HepG2 (cell line): Measurements from ENCODE around the gene WDR6. TPM values are rescaled to one million over a fixed set of nuclear protein-coding genes. Genes with fewer than 3 reads are reported as not detected.

Source experiments
- ATAC-seq: fragments of 200-7000 bp; cut with Tn5 transposase; 3 replicates; pipeline ENCODE4 v1.9.1; 2020; ENCODE audit warnings: mild to moderate bottlenecking, moderate library complexity
- Bru-seq: library from RNA; stranded (reverse); fragments of 400-500 nt; gene quantifications from one replicate; lab custom pipeline; 2021; lab: Mats Ljungman, UMichigan
- BruChase-seq, 2 experiments: library from RNA; stranded (reverse); fragments of 400-500 nt; gene quantifications; one replicate each; lab custom pipeline; 2021; lab: Mats Ljungman, UMichigan
- BruUV-seq: library from RNA; stranded (reverse); fragments of 400-500 nt; replicated peaks from 2 replicates; lab custom pipeline; 2021; lab: Mats Ljungman, UMichigan
- CTCF ChIA-PET: fragments of 300-600 bp; formaldehyde crosslinking; extraction: SDS; loops from one replicate; lab custom pipeline; 2021; ENCODE audit warnings: low total read pairs, inconsistent platforms, low intra/inter-chr PET ratio; lab: Yijun Ruan, JAX
- POLR2A ChIA-PET: fragments of 350-600 bp; sonication (Branson Sonifier 250); formaldehyde crosslinking; loops from one replicate; lab custom pipeline; 2020; ENCODE audit warnings: antibody characterized with exemption, inconsistent platforms; lab: Yijun Ruan, JAX
- DNase-seq: peaks from one replicate; pipeline ENCODE4 v3.0.0-alpha.2; 2015; ENCODE audit warnings: low spot score
- FAIRE-seq: peaks from 3 replicates; lab custom pipeline; 2011; peaks lifted over from hg19 to GRCh38; lab: Jason Lieb, UNC
- H2AFZ ChIP-seq: one replicate; pipeline ENCODE4 v1.6.1; 2011; ENCODE audit warnings: low read length, inconsistent platforms
- H3K27ac ChIP-seq: fragments of 300-600 bp; 3 replicates; pipeline ENCODE4 v1.8.0; 2011; ENCODE audit warnings: mixed run types, mild to moderate bottlenecking, mixed read lengths, low read length, inconsistent platforms; ENCODE audit not compliant: insufficient read depth; ENCODE audit errors: extremely low read length
- H3K27me3 ChIP-seq, 2 experiments: fragments of 200-600 bp in 1 of 2; 2 replicates in 1 of 2; 3 replicates in 1 of 2; pipeline versions ENCODE4 v1.6.0 to v1.8.0; 2011; ENCODE audit warnings: low read length in 2 of 2, mild to moderate bottlenecking in 2 of 2, moderate library complexity in 2 of 2, inconsistent platforms in 1 of 2; ENCODE audit not compliant: insufficient read depth in 2 of 2, control insufficient read depth in 1 of 2
- H3K36me3 ChIP-seq, 2 experiments: fragments of 200-600 bp in 1 of 2; replicated peaks in 1 of 2; 2 replicates in 1 of 2; 3 replicates in 1 of 2; pipeline versions ENCODE4 v1.5.1 to v1.8.0; 2011; ENCODE audit warnings: low read length in 2 of 2, inconsistent platforms in 1 of 2; ENCODE audit not compliant: insufficient read depth in 2 of 2, control insufficient read depth in 1 of 2
- H3K4me1 ChIP-seq: 2 replicates; pipeline ENCODE4 v1.5.1; 2012; ENCODE audit warnings: low read length, inconsistent platforms; ENCODE audit not compliant: insufficient read depth
- H3K4me2 ChIP-seq: 2 replicates; pipeline ENCODE4 v1.6.0; 2011; ENCODE audit warnings: low read depth, low read length, inconsistent platforms
- H3K4me3 ChIP-seq, 3 experiments: fragments of 200-600 bp in 1 of 3; sonication (generic), shearing (Covaris generic) in 1 of 3; replicated peaks in 1 of 3; 2 replicates each; pipeline ENCODE4 v1.5.1; 2011 to 2016; ENCODE audit warnings: low read length in 3 of 3, inconsistent platforms in 2 of 3, low read depth in 2 of 3, mild to moderate bottlenecking in 2 of 3, control low read depth in 1 of 3, mixed read lengths in 1 of 3; ENCODE audit not compliant: insufficient read depth in 1 of 3
- H3K79me2 ChIP-seq: one replicate; pipeline ENCODE4 v1.6.1; 2011; ENCODE audit warnings: low read length, inconsistent platforms; ENCODE audit not compliant: insufficient read depth
- H3K9ac ChIP-seq: 2 replicates; pipeline ENCODE4 v1.6.0; 2011; ENCODE audit warnings: mild to moderate bottlenecking, low read depth, low read length, inconsistent platforms; ENCODE audit not compliant: insufficient read depth
- H3K9me3 ChIP-seq: 2 replicates; pipeline ENCODE4 v1.5.1; 2012; ENCODE audit warnings: mild to moderate bottlenecking, low read length
- H4K20me1 ChIP-seq: 2 replicates; pipeline ENCODE4 v1.6.0; 2011; ENCODE audit warnings: inconsistent platforms, mild to moderate bottlenecking, low read length, moderate library complexity; ENCODE audit not compliant: insufficient read depth
- ATF1 ChIP-seq: IDR thresholded peaks from 2 replicates; pipeline ENCODE4 v1.6.1; 2016; ENCODE audit warnings: mild to moderate bottlenecking, control low read depth
- ZFP91 ChIP-seq: sonication (generic); formaldehyde crosslinking; IDR thresholded peaks from 2 replicates; pipeline ENCODE4 v1.9.0; 2022; ENCODE audit warnings: missing genetic modification reagents, mild to moderate bottlenecking, borderline replicate concordance
- ZNF468 ChIP-seq: sonication (generic); formaldehyde crosslinking; IDR thresholded peaks from 2 replicates; pipeline ENCODE4 v1.8.0; 2022; ENCODE audit warnings: mild to moderate bottlenecking, moderate library complexity, missing genetic modification reagents
- ZNF800 ChIP-seq: sonication (generic); formaldehyde crosslinking; IDR thresholded peaks from 2 replicates; pipeline ENCODE4 v1.4.0; 2020; ENCODE audit warnings: missing genetic modification reagents
- ZSCAN21 ChIP-seq: sonication (generic); formaldehyde crosslinking; IDR thresholded peaks from 2 replicates; pipeline ENCODE4 v1.8.0; 2022; ENCODE audit warnings: mild to moderate bottlenecking, missing genetic modification reagents, moderate library complexity, borderline replicate concordance
- WGBS: methylation state at CpG from one replicate; pipeline ENCODE4 v1.1.6; 2017; ENCODE audit warnings: low lambda C conversion rate; 5-methylcytosine and 5-hydroxymethylcytosine counted together
- in situ Hi-C: cut with HindIII; loops from 2 replicates; pipeline ENCODE4 v1.10.0; 2017; ENCODE audit warnings: low pct_unique_long_range_greater_than_20kb; ENCODE audit not compliant: extremely low pct_ligation_motif_present
- intact Hi-C: fragments of 100-400 bp; cut with micrococcal nuclease; formaldehyde crosslinking; loops from one replicate; pipeline ENCODE4 v1.10.0; 2022; ENCODE audit not compliant: unreplicated experiment
- long read RNA-seq, 2 experiments: library from RNA in 1 of 2; library from polyadenylated mRNA in 1 of 2; stranded (forward) in 1 of 2; unstranded in 1 of 2; transcript quantifications; one replicate each; pipeline ENCODE4 v2.0.0, GENCODE V29; 2019 to 2022
- polyA minus RNA-seq, 3 experiments: library from RNA; depleted of rRNA, polyadenylated mRNA; stranded (reverse); fragments of >200 nt; gene quantifications; 2 replicates each; pipeline ENCODE4 v1.2.3, GENCODE V29; 2011; ENCODE audit warnings: low replicate concordance in 1 of 3
- polyA plus RNA-seq, 8 experiments: library from polyadenylated mRNA; depleted of rRNA in 3 of 8; stranded (reverse) in 7 of 8; unstranded in 1 of 8; fragments of >200 nt; fragmentation: Illumina TruSeq in 4 of 8; extraction: Trizol in 4 of 8; gene quantifications; 2 replicates each; pipeline versions ENCODE4 v1.2.1 to v1.2.3, GENCODE V29; 2011 to 2016; ENCODE audit warnings: low read depth in 4 of 8, missing spikeins in 1 of 8, mixed read lengths in 1 of 8; ENCODE audit not compliant: insufficient read depth in 1 of 8
- total RNA-seq, 5 experiments: library from RNA; depleted of rRNA; stranded (reverse); fragments of >200 nt; fragmentation: Illumina TruSeq; extraction: Trizol; gene quantifications; 2 replicates each; pipeline ENCODE4 v1.2.3, GENCODE V29; 2016; ENCODE audit warnings: low read depth in 1 of 5
- TF ChIP-seq, protein P1 (sequence below): sonication (generic); formaldehyde crosslinking; IDR thresholded peaks from 2 replicates; pipeline ENCODE4 v1.9.0; 2021; ENCODE audit warnings: missing genetic modification reagents, borderline replicate concordance
- TF ChIP-seq, protein P2 (sequence below): sonication (generic); formaldehyde crosslinking; IDR thresholded peaks from 2 replicates; pipeline ENCODE4 v1.4.0; 2020; ENCODE audit warnings: missing genetic modification reagents

The WDR6 gene
- total RNA-seq (2016; rRNA removed; fragmentation: Illumina TruSeq; extraction: Trizol) (71.2 and 73.4 TPM in 2 replicates), polyA plus RNA-seq (2011; rRNA removed) (139 and 187 TPM in 2 replicates), polyA minus RNA-seq (2011; rRNA and poly(A)+ RNA removed; ENCODE audit: low replicate concordance) (181 and 224 TPM in 2 replicates), Bru-seq, nascent RNA (percentile 85 among the genes with signal in this experiment), BruChase-seq, experiment 1, labeled RNA remaining after a 6-hour chase (percentile 98 among the genes with signal in this experiment), BruChase-seq, experiment 2, labeled RNA remaining after a 2-hour chase (percentile 96 among the genes with signal in this experiment)
- 3.5 and 5.3 TPM in 2 replicates for total RNA-seq (2016; cell fraction: cytosol; rRNA removed; fragmentation: Illumina TruSeq; extraction: Trizol; ENCODE audit: low read depth)
- total RNA-seq (2016; cell fraction: insoluble cytoplasmic fraction; rRNA removed; fragmentation: Illumina TruSeq; extraction: Trizol) = 62.0 and 83.0 TPM in 2 replicates
- 11.9 and 16.0 TPM in 2 replicates for total RNA-seq (2016; cell fraction: membrane; rRNA removed; fragmentation: Illumina TruSeq; extraction: Trizol)
- 75.4 and 75.5 TPM in 2 replicates for total RNA-seq (2016; cell fraction: nucleus; rRNA removed; fragmentation: Illumina TruSeq; extraction: Trizol)
- 54.1 and 69.9 TPM in 2 replicates for polyA plus RNA-seq (2011; cell fraction: cytosol; rRNA removed)
- polyA plus RNA-seq (2011; cell fraction: nucleus; rRNA removed) = 948 and 1,074 TPM in 2 replicates
- polyA plus RNA-seq (2012) = 82.4 and 107 TPM in 2 replicates
- polyA plus RNA-seq (2016; cell fraction: cytosol; fragmentation: Illumina TruSeq; extraction: Trizol; ENCODE audit: low read depth) = 3.7 and 3.8 TPM in 2 replicates
- polyA plus RNA-seq (2016; cell fraction: insoluble cytoplasmic fraction; fragmentation: Illumina TruSeq; extraction: Trizol; ENCODE audit: low read depth) = 65.3 and 72.1 TPM in 2 replicates
- polyA plus RNA-seq (2016; cell fraction: membrane; fragmentation: Illumina TruSeq; extraction: Trizol; ENCODE audit: low read depth) = 8.5 and 9.3 TPM in 2 replicates
- 267 and 275 TPM in 2 replicates for polyA plus RNA-seq (2016; cell fraction: nucleus; fragmentation: Illumina TruSeq; extraction: Trizol; ENCODE audit: insufficient read depth, low read depth)
- polyA minus RNA-seq (2011; cell fraction: cytosol; rRNA and poly(A)+ RNA removed) = 39.8 and 50.4 TPM in 2 replicates
- 60.6 and 69.1 TPM in 2 replicates for polyA minus RNA-seq (2011; cell fraction: nucleus; rRNA and poly(A)+ RNA removed)
- long read RNA-seq, experiment 1, full-length matches to known transcripts = 8 of 30 reads
- long read RNA-seq, experiment 1, partial matches to known transcripts = 19 of 30 reads
- long read RNA-seq, experiment 1, other reads (novel, unspliced or antisense) = 3 of 30 reads
- long read RNA-seq, experiment 2, full-length matches to known transcripts = 50 of 103 reads
- long read RNA-seq, experiment 2, partial matches to known transcripts = 24 of 103 reads
- long read RNA-seq, experiment 2, other reads (novel, unspliced or antisense) = 29 of 103 reads

- ChIA-PET CTCF (no interaction called here), POLR2A (interaction anchor here (0.8 to 12.8 kb wide), 26 partner anchors 8 to 547 kb away, joined by 3 to 280 read pairs (median 5); partner anchors contain the start of genes AMT, BSN, DAG1 and DALRD3)
- Histone ChIP-seq H3K79me2 (peaks cover 30% of the 10 kb centered on the region), H3K4me1 (peaks cover 58% of the 10 kb centered on the region), H3K9me3 (no peaks in the 10 kb centered on the region), H3K27me3 (no peaks in the 10 kb centered on the region), H3K36me3 (peaks cover 3 to 9% of the 10 kb centered on the region in 2 experiments), H3K4me3 (peak within 1 kb of the TSS; percentile 74 to 88 (median 78)), H3K4me2 (peak within 1 kb of the TSS; percentile 92), H4K20me1 (peaks cover 14% of the 10 kb centered on the region), H3K27ac (peak within 1 kb of the TSS; percentile 86), H2AFZ (no peak within 1 kb of the TSS), H3K9ac (peak within 1 kb of the TSS; percentile 89)
- DNase-seq = peak; percentile 95
- peak; percentile 93 for FAIRE-seq
- WGBS = 2% methylated on average over 35 of the region's 65 CpGs
- peak; percentile 93 for ATAC-seq
- intact Hi-C loops (no loop called here), in situ Hi-C loops (no loop called here)
- BruUV-seq = no TSS peak
- TF ChIP-seq, protein P1, sequence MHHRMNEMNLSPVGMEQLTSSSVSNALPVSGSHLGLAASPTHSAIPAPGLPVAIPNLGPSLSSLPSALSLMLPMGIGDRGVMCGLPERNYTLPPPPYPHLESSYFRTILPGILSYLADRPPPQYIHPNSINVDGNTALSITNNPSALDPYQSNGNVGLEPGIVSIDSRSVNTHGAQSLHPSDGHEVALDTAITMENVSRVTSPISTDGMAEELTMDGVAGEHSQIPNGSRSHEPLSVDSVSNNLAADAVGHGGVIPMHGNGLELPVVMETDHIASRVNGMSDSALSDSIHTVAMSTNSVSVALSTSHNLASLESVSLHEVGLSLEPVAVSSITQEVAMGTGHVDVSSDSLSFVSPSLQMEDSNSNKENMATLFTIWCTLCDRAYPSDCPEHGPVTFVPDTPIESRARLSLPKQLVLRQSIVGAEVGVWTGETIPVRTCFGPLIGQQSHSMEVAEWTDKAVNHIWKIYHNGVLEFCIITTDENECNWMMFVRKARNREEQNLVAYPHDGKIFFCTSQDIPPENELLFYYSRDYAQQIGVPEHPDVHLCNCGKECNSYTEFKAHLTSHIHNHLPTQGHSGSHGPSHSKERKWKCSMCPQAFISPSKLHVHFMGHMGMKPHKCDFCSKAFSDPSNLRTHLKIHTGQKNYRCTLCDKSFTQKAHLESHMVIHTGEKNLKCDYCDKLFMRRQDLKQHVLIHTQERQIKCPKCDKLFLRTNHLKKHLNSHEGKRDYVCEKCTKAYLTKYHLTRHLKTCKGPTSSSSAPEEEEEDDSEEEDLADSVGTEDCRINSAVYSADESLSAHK (CRISPR knock-in tag) = no peak
- 0 out of 2 replicates have a peak, but pooled peaks have one; percentile 35 for TF ChIP-seq ZSCAN21 (CRISPR knock-in tag)
- no peak for TF ChIP-seq ZNF468 (CRISPR knock-in tag)
- TF ChIP-seq, protein P2, sequence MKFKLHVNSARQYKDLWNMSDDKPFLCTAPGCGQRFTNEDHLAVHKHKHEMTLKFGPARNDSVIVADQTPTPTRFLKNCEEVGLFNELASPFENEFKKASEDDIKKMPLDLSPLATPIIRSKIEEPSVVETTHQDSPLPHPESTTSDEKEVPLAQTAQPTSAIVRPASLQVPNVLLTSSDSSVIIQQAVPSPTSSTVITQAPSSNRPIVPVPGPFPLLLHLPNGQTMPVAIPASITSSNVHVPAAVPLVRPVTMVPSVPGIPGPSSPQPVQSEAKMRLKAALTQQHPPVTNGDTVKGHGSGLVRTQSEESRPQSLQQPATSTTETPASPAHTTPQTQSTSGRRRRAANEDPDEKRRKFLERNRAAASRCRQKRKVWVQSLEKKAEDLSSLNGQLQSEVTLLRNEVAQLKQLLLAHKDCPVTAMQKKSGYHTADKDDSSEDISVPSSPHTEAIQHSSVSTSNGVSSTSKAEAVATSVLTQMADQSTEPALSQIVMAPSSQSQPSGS (CRISPR knock-in tag) = peak; percentile 72
- TF ChIP-seq ZFP91 (CRISPR knock-in tag) = peak; percentile 24; the same call in 1 of the 2 replicates
- peak; percentile 81; the same call in 1 of the 2 replicates for TF ChIP-seq ZNF800 (CRISPR knock-in tag)
- peak; percentile 51; the same call in 1 of the 2 replicates for TF ChIP-seq ATF1 (CRISPR knock-in tag)
These were observed at the start of gene WDR6 for GRCh38 chr3:49007068-49007770. TSS of gene WDR6 (plus strand) at chr3:49007391. CDS start at chr3:49007432, 41 bp downstream.
